Subcutaneous abdominal adipose tissue (tissue), 5 donors: ENCODE results near the gene ZNF100.
A peak's percentile ranks its signal among the peaks of the same experiment; 100 is the strongest.
"Not testable (repeated sequence)": the region's sequence is repeated elsewhere in the genome, so short reads cannot be mapped to it uniquely, and the experiment has no call there.

Experiments used
- H3K27ac ChIP-seq: one replicate; pipeline ENCODE4 v1.7.0; 2013; ENCODE audit warnings: low read depth, mild to moderate bottlenecking, inconsistent platforms, low read length, moderate library complexity
- H3K27me3 ChIP-seq, 5 donors: one replicate each; pipeline ENCODE4 v1.7.0; 2013; ENCODE audit warnings: low read length in 5 of 5, inconsistent platforms in 1 of 5; ENCODE audit not compliant: control insufficient read depth in 5 of 5, insufficient read depth in 4 of 5
- H3K36me3 ChIP-seq, 5 donors: one replicate each; pipeline ENCODE4 v1.7.0; 2013; ENCODE audit warnings: low read length in 5 of 5; ENCODE audit not compliant: control insufficient read depth in 5 of 5, insufficient read depth in 5 of 5
- H3K4me1 ChIP-seq, 5 donors: one replicate each; pipeline ENCODE4 v1.7.0; 2013; ENCODE audit warnings: low read length in 5 of 5, mild to moderate bottlenecking in 3 of 5, moderate library complexity in 1 of 5; ENCODE audit not compliant: control insufficient read depth in 5 of 5, insufficient read depth in 5 of 5
- H3K4me3 ChIP-seq, 5 donors: one replicate each; pipeline ENCODE4 v1.7.0; 2013; ENCODE audit warnings: low read length in 5 of 5, low read depth in 1 of 5
- H3K9ac ChIP-seq, 5 donors: one replicate each; pipeline ENCODE4 v1.7.0; 2013; ENCODE audit warnings: low read length in 5 of 5, mild to moderate bottlenecking in 4 of 5, moderate library complexity in 3 of 5
- H3K9me3 ChIP-seq, 5 donors: one replicate each; pipeline ENCODE4 v1.7.0; 2013; ENCODE audit warnings: low read length in 5 of 5; ENCODE audit not compliant: control insufficient read depth in 5 of 5
- donor health status: healthy.
- donor health status: healthy.
- donor health status: healthy.
- donor health status: healthy.
- donor health status: healthy.

Gene ZNF100

GRCh38 chr19:21767065-21767800 lies at the start of gene ZNF100:
ZNF100 (minus strand) TSS chr19:21767579; CDS start chr19:21767429, 150 bp downstream.
- H3K27ac ChIP-seq, result peak within 1 kb of the TSS; percentile 72
- H3K9me3 ChIP-seq, result no peaks in the 10 kb centered on the region
- no peaks in the 10 kb centered on the region for H3K27me3 ChIP-seq
- H3K36me3 ChIP-seq, result peaks cover 8 to 13% (median 12%) of the 10 kb centered on the region in 5 donors
- H3K9ac ChIP-seq, result peak within 1 kb of the TSS; percentile 85 to 96 (median 92)
- peak within 1 kb of the TSS; percentile 84 to 99 (median 98) for H3K4me3 ChIP-seq
- H3K4me1 ChIP-seq, result peaks cover 0 to 15% (median 9%) of the 10 kb centered on the region in 5 donors

GRCh38 chr19:21812448-21812847 lies 45.1 kb upstream of the ZNF100 start:
- no peak overlapping the region for H3K9ac ChIP-seq
- H3K4me1 ChIP-seq, result no peaks in the 10 kb centered on the region
- H3K9me3 ChIP-seq, result peaks cover 45 to 53% (median 48%) of the 10 kb centered on the region in 5 donors
- H3K4me3 ChIP-seq, result peak overlapping the region in 1 of 5 donors; percentile 28
- no peaks in the 10 kb centered on the region for H3K27me3 ChIP-seq
- H3K27ac ChIP-seq, result no peak overlapping the region
- peaks cover 56 to 84% (median 77%) of the 10 kb centered on the region in 5 donors for H3K36me3 ChIP-seq

GRCh38 chr19:21808400-21809000 lies 41.1 kb upstream of the ZNF100 start:
- Histone ChIP-seq H3K4me3 (peak overlapping the region in 4 of 5 donors; percentile 35 to 55 (median 48)), H3K9me3 (peaks cover 53 to 83% (median 72%) of the 10 kb centered on the region in 5 donors), H3K36me3 (peaks cover 30 to 48% (median 46%) of the 10 kb centered on the region in 5 donors)

GRCh38 chr19:21789466-21790085 lies 22.2 kb upstream of the ZNF100 start:
- no peaks in the 10 kb centered on the region for H3K27me3 ChIP-seq
- peaks cover under 1 to 11% (median 5%) of the 10 kb centered on the region in 5 donors for H3K9me3 ChIP-seq
- H3K36me3 ChIP-seq, result no peaks in the 10 kb centered on the region
- H3K27ac ChIP-seq, result no peak overlapping the region
- H3K9ac ChIP-seq, result no peak overlapping the region
- H3K4me1 ChIP-seq, result no peaks in the 10 kb centered on the region
- no peak overlapping the region for H3K4me3 ChIP-seq

More at GRCh38 chr19:21808400-21809000, 41.1 kb upstream of the ZNF100 start:
- H3K27ac ChIP-seq, H3K9ac ChIP-seq, H3K4me1 ChIP-seq, H3K27me3 ChIP-seq: not testable (repeated sequence)

GRCh38 chr19:21786936-21787335 lies 19.6 kb upstream of the ZNF100 start:
- no peaks in the 10 kb centered on the region for H3K4me1 ChIP-seq
- no peak overlapping the region for H3K9ac ChIP-seq
- peaks cover 0 to 5% (median 0%) of the 10 kb centered on the region in 5 donors for H3K9me3 ChIP-seq
- no peaks in the 10 kb centered on the region for H3K27me3 ChIP-seq
- no peak overlapping the region for H3K27ac ChIP-seq
- H3K36me3 ChIP-seq, result no peaks in the 10 kb centered on the region
- no peak overlapping the region for H3K4me3 ChIP-seq

- not testable (repeated sequence) for H3K27me3 ChIP-seq, H3K4me3 ChIP-seq, H3K36me3 ChIP-seq, H3K4me1 ChIP-seq, H3K9ac ChIP-seq, H3K27ac ChIP-seq, H3K9me3 ChIP-seq
These were observed 8.4 kb upstream of the ZNF100 start for GRCh38 chr19:21775792-21776191.

GRCh38 chr19:21766705-21767064 lies 694 bp downstream of the ZNF100 start:
- not testable (repeated sequence) for H3K9me3 ChIP-seq
- peaks cover 9 to 18% (median 14%) of the 10 kb centered on the region in 5 donors for H3K36me3 ChIP-seq

GRCh38 chr19:21765151-21765550 lies 2.2 kb downstream of the ZNF100 start:
- no peak overlapping the region for H3K4me3 ChIP-seq
- H3K9ac ChIP-seq, result no peak overlapping the region
- H3K9me3 ChIP-seq, result no peaks in the 10 kb centered on the region
- H3K27ac ChIP-seq, result no peak overlapping the region
- H3K4me1 ChIP-seq, result peaks cover 0 to 15% (median 9%) of the 10 kb centered on the region in 5 donors
- H3K36me3 ChIP-seq, result peaks cover 10 to 21% (median 17%) of the 10 kb centered on the region in 5 donors
- H3K27me3 ChIP-seq, result no peaks in the 10 kb centered on the region

More at GRCh38 chr19:21766705-21767064, 694 bp downstream of the ZNF100 start:
- Histone ChIP-seq H3K9ac (peak overlapping the region; percentile 85 to 96 (median 92)), H3K4me3 (peak overlapping the region; percentile 84 to 99 (median 98)), H3K4me1 (peaks cover 0 to 15% (median 9%) of the 10 kb centered on the region in 5 donors), H3K27ac (peak overlapping the region; percentile 72)
- not testable (repeated sequence) for H3K27me3 ChIP-seq

GRCh38 chr19:21761547-21761946 lies 5.8 kb downstream of the ZNF100 start:
- not testable (repeated sequence) for H3K27me3 ChIP-seq, H3K27ac ChIP-seq, H3K9me3 ChIP-seq, H3K4me1 ChIP-seq, H3K4me3 ChIP-seq, H3K9ac ChIP-seq
- peaks cover 21 to 49% (median 30%) of the 10 kb centered on the region in 5 donors for H3K36me3 ChIP-seq

GRCh38 chr19:21758296-21758695 lies 9.1 kb downstream of the ZNF100 start:
- H3K9ac ChIP-seq, result no peak overlapping the region
- no peaks in the 10 kb centered on the region for H3K4me1 ChIP-seq
- no peaks in the 10 kb centered on the region for H3K27me3 ChIP-seq
- no peak overlapping the region for H3K4me3 ChIP-seq
- H3K9me3 ChIP-seq, result no peaks in the 10 kb centered on the region
- H3K27ac ChIP-seq, result no peak overlapping the region
- peaks cover 22 to 48% (median 32%) of the 10 kb centered on the region in 5 donors for H3K36me3 ChIP-seq
